ENCODE data around the gene RBMS3. TPM values are rescaled to one million over a fixed set of nuclear protein-coding genes. Genes with fewer than 3 reads are reported as not detected.

RBMS3 gene
- total RNA-seq, 1 experiment from 2014 or later: 8.7 TPM

DNA sequence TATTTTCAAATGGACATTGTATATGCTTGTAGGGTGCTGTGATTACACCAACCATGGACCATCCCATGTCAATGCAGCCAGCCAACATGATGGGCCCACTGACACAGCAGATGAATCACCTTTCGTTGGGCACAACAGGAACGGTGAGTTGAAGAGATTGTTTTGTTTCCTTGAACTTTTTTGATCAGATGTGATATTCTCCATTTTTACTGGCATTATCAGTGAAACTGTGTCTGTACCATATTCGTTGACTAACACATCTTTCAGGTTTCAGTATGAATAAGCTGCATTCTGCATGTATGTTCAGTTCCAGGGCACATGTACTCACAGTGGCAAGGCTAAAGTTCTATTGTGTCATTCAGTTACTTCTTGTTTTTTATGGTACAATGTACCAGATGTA is 655.2 kb downstream of the RBMS3 start (continued):
- TF ChIP-seq, protein P1, sequence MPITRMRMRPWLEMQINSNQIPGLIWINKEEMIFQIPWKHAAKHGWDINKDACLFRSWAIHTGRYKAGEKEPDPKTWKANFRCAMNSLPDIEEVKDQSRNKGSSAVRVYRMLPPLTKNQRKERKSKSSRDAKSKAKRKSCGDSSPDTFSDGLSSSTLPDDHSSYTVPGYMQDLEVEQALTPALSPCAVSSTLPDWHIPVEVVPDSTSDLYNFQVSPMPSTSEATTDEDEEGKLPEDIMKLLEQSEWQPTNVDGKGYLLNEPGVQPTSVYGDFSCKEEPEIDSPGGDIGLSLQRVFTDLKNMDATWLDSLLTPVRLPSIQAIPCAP (CRISPR knock-in tag; IDR thresholded peaks at IDR 0.05): no peak

DNA sequence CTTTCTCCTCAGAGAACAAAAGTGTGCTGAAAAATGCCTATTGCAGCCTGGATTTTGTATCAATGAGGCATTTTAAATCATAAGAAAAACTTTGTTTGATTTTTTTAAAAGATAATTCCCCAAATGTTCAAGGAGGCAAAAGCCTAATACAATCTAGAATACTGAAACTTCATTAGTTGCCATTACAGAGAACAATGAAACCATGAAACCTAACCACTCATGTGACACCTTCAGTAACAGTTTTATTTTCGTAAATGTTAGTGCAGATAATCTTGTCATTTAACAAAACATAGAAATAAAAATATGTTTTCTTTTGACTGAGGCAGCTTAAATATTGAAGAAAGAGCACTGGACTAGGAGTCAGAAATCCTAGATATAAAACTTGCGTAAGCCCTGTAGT is 655.9 kb downstream of the RBMS3 start:
- CTCF ChIA-PET: no interaction called here
- ATAC-seq (no peak), DNase-seq (ENCODE audit: low spot score) (no peak)
- POLR2A ChIA-PET: no interaction called here
- no peak overlapping the region for H3K4me3 Mint-ChIP-seq
- TF ChIP-seq NFE2L1 (CRISPR knock-in tag; IDR thresholded peaks at IDR 0.05) (no peak), ELF4 (CRISPR knock-in tag; IDR thresholded peaks at IDR 0.05; ENCODE audit: low read depth) (no peak), KAT7 (CRISPR knock-in tag; IDR thresholded peaks at IDR 0.05; ENCODE audit: borderline replicate concordance) (no peak)
- TF ChIP-seq, protein P2, sequence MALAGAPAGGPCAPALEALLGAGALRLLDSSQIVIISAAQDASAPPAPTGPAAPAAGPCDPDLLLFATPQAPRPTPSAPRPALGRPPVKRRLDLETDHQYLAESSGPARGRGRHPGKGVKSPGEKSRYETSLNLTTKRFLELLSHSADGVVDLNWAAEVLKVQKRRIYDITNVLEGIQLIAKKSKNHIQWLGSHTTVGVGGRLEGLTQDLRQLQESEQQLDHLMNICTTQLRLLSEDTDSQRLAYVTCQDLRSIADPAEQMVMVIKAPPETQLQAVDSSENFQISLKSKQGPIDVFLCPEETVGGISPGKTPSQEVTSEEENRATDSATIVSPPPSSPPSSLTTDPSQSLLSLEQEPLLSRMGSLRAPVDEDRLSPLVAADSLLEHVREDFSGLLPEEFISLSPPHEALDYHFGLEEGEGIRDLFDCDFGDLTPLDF (CRISPR knock-in tag; IDR thresholded peaks at IDR 0.05): no peak
- H3K27ac Mint-ChIP-seq: no peak overlapping the region
- H3K9me3 Mint-ChIP-seq: no peaks in the 10 kb centered on the region
- H3K36me3 Mint-ChIP-seq: no peaks in the 10 kb centered on the region
- peaks cover 24% of the 10 kb centered on the region for H3K4me1 Mint-ChIP-seq
- H3K27me3 Mint-ChIP-seq (ENCODE audit: low read depth): no peaks in the 10 kb centered on the region

DNA sequence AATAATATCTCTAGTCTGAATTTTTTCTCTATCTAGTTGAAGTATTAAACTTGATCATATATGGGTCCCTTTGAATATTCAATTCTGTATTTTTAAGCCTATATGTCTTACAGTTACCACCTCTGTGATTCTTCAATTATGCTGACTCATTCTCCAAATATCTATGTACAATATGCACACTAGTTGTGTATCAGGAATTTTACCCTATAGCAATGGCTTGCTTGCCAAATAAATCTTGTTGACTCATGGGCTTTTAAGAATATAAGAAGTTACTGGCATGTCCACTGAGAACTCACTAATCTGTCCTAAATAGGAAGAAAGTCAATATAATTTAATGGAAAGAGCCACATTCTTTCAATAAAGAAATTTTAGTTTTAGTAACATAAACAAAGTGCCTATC is 656.3 kb downstream of the RBMS3 start:
- POLR2A ChIA-PET: no interaction called here
- CTCF ChIA-PET: no interaction called here
- H3K36me3 Mint-ChIP-seq: no peaks in the 10 kb centered on the region
- TF ChIP-seq, protein P3, sequence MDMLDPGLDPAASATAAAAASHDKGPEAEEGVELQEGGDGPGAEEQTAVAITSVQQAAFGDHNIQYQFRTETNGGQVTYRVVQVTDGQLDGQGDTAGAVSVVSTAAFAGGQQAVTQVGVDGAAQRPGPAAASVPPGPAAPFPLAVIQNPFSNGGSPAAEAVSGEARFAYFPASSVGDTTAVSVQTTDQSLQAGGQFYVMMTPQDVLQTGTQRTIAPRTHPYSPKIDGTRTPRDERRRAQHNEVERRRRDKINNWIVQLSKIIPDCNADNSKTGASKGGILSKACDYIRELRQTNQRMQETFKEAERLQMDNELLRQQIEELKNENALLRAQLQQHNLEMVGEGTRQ (CRISPR knock-in tag; IDR thresholded peaks at IDR 0.05): no peak
- H3K4me1 Mint-ChIP-seq: peaks cover 24% of the 10 kb centered on the region
- no peaks in the 10 kb centered on the region for H3K27me3 Mint-ChIP-seq (ENCODE audit: low read depth)
- H3K27ac Mint-ChIP-seq: no peak overlapping the region
- ATAC-seq (no peak), DNase-seq (ENCODE audit: low spot score) (no peak)
- H3K9me3 Mint-ChIP-seq: no peaks in the 10 kb centered on the region
- H3K4me3 Mint-ChIP-seq: no peak overlapping the region

DNA sequence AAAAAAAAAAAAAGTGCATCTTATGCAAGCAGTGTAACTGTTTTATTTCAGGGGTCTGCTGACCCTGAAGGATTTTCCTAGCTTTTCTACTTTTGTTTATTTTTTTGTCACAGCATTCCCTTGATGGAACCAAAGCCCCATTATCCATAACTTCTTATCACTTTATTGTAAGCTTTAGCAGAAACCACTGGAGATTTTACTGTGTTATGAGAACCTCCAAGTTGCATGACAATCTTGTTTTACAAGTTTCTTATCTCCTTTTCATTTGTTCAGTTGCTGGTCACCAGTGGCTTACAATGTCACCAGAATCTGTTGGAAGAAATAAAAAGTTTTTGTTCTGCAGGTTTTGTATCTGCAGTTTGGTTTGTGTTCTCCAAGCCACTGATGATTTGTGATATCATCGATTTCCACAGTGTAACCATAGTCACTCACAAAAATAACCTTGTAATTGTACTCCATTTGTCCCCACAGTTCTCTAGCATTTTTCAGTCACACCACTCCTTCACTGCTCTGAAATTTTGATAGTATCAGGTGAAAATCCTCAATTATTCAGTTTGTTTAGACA is 660.0 kb downstream of the RBMS3 start:
- Mint-ChIP-seq H3K4me3 (no peak overlapping the region), H3K4me1 (no peaks in the 10 kb centered on the region), H3K36me3 (no peaks in the 10 kb centered on the region), H3K27ac (no peak overlapping the region), H3K9me3 (no peaks in the 10 kb centered on the region), H3K27me3 (ENCODE audit: low read depth) (no peaks in the 10 kb centered on the region)
- ATAC-seq (no peak), DNase-seq (ENCODE audit: low spot score) (no peak)
- no peak for TF ChIP-seq SMAD3 (CRISPR knock-in tag; IDR thresholded peaks at IDR 0.05; ENCODE audit: borderline replicate concordance)
- TF ChIP-seq, protein P4, sequence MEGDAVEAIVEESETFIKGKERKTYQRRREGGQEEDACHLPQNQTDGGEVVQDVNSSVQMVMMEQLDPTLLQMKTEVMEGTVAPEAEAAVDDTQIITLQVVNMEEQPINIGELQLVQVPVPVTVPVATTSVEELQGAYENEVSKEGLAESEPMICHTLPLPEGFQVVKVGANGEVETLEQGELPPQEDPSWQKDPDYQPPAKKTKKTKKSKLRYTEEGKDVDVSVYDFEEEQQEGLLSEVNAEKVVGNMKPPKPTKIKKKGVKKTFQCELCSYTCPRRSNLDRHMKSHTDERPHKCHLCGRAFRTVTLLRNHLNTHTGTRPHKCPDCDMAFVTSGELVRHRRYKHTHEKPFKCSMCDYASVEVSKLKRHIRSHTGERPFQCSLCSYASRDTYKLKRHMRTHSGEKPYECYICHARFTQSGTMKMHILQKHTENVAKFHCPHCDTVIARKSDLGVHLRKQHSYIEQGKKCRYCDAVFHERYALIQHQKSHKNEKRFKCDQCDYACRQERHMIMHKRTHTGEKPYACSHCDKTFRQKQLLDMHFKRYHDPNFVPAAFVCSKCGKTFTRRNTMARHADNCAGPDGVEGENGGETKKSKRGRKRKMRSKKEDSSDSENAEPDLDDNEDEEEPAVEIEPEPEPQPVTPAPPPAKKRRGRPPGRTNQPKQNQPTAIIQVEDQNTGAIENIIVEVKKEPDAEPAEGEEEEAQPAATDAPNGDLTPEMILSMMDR (IDR thresholded peaks at IDR 0.05): no peak
- TF ChIP-seq ZNF263 (CRISPR knock-in tag; IDR thresholded peaks at IDR 0.05; ENCODE audit: low read depth): no peak
- TF ChIP-seq SP1 (CRISPR knock-in tag; conservative IDR thresholded peaks at IDR 0.05): no peak
- TF ChIP-seq, protein P5, sequence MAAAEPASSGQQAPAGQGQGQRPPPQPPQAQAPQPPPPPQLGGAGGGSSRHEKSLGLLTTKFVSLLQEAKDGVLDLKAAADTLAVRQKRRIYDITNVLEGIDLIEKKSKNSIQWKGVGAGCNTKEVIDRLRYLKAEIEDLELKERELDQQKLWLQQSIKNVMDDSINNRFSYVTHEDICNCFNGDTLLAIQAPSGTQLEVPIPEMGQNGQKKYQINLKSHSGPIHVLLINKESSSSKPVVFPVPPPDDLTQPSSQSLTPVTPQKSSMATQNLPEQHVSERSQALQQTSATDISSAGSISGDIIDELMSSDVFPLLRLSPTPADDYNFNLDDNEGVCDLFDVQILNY (CRISPR knock-in tag; IDR thresholded peaks at IDR 0.05): no peak
- no peak for TF ChIP-seq ZNF671 (CRISPR knock-in tag; IDR thresholded peaks at IDR 0.05)
- no peak for TF ChIP-seq ATF1 (CRISPR knock-in tag; IDR thresholded peaks at IDR 0.05)
- no peak for TF ChIP-seq RELA (CRISPR knock-in tag; IDR thresholded peaks at IDR 0.05; ENCODE audit: borderline replicate concordance)
- TF ChIP-seq TP53 (CRISPR knock-in tag; IDR thresholded peaks at IDR 0.05): no peak
- TF ChIP-seq SMAD4 (CRISPR knock-in tag; IDR thresholded peaks at IDR 0.05): no peak
- no peak for TF ChIP-seq ZNF423 (CRISPR knock-in tag; IDR thresholded peaks at IDR 0.05)
- TF ChIP-seq GABPB1 (CRISPR knock-in tag; IDR thresholded peaks at IDR 0.05): no peak
- TF ChIP-seq MYBL2 (CRISPR knock-in tag; IDR thresholded peaks at IDR 0.05): no peak
- TF ChIP-seq, protein P6, sequence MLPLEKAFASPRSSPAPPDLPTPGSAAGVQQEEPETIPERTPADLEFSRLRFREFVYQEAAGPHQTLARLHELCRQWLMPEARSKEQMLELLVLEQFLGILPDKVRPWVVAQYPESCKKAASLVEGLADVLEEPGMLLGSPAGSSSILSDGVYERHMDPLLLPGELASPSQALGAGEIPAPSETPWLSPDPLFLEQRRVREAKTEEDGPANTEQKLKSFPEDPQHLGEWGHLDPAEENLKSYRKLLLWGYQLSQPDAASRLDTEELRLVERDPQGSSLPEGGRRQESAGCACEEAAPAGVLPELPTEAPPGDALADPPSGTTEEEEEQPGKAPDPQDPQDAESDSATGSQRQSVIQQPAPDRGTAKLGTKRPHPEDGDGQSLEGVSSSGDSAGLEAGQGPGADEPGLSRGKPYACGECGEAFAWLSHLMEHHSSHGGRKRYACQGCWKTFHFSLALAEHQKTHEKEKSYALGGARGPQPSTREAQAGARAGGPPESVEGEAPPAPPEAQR (CRISPR knock-in tag; IDR thresholded peaks at IDR 0.05): no peak
- POLR2A ChIA-PET: interaction anchor here (0.7 kb wide), 1 partner anchor 227 kb away, joined by 4 read pairs; no protein-coding TSS in a partner anchor
- CTCF ChIA-PET: no interaction called here

Measured in WTC11 (cell line).